MCF 10A (cell line): ENCODE data around the gene OBP2A. TPM values are rescaled to one million over a fixed set of nuclear protein-coding genes. Genes with fewer than 3 reads are reported as not detected.

Source experiments
- BruUV-seq: library from RNA; stranded (reverse); fragments of 400-500 nt; replicated peaks from 2 replicates; lab custom pipeline; 2021; lab: Mats Ljungman, UMichigan
- CTCF ChIA-PET: fragments of 300-600 bp; sonication (Branson Sonifier 250); formaldehyde crosslinking; extraction: SDS; loops from one replicate; lab custom pipeline; 2021; ENCODE audit warnings: antibody characterized with exemption, inconsistent platforms; lab: Yijun Ruan, JAX
- POLR2A ChIA-PET: fragments of 300-600, 350-650 bp; sonication (Branson Sonifier 250); formaldehyde crosslinking; extraction: SDS; loops from one replicate; lab custom pipeline; 2020; ENCODE audit warnings: antibody characterized with exemption, inconsistent platforms; lab: Yijun Ruan, JAX
- DNase-seq: peaks from one replicate; pipeline ENCODE4 v3.0.0-alpha.2; 2018; ENCODE audit not compliant: unreplicated experiment
- H3K27ac Mint-ChIP-seq: one replicate; pipeline ENCODE4 v1.8.0; 2022; ENCODE audit warnings: mild to moderate bottlenecking, low read depth, mixed read lengths; ENCODE audit not compliant: unreplicated experiment
- H3K27me3 Mint-ChIP-seq: one replicate; pipeline ENCODE4 v1.8.0; 2022; ENCODE audit warnings: mixed read lengths; ENCODE audit not compliant: insufficient read depth, unreplicated experiment
- H3K36me3 Mint-ChIP-seq: one replicate; pipeline ENCODE4 v1.8.0; 2022; ENCODE audit warnings: mild to moderate bottlenecking, moderate library complexity, mixed read lengths; ENCODE audit not compliant: insufficient read depth, unreplicated experiment
- H3K4me1 Mint-ChIP-seq: one replicate; pipeline ENCODE4 v1.8.0; 2022; ENCODE audit warnings: mixed read lengths; ENCODE audit not compliant: insufficient read depth, unreplicated experiment
- H3K4me3 Mint-ChIP-seq: one replicate; pipeline ENCODE4 v1.8.0; 2022; ENCODE audit warnings: mild to moderate bottlenecking, moderate library complexity, mixed read lengths; ENCODE audit not compliant: unreplicated experiment
- H3K9me3 Mint-ChIP-seq: one replicate; pipeline ENCODE4 v1.8.0; 2022; ENCODE audit warnings: mixed read lengths; ENCODE audit not compliant: unreplicated experiment
- intact Hi-C: fragments of 100-400 bp; cut with micrococcal nuclease; formaldehyde crosslinking; loops from 2 replicates; pipeline ENCODE4 v1.14.1; 2022
- total RNA-seq: library from RNA; stranded (reverse); gene quantifications from 2 replicates; pipeline ENCODE4 v1.2.3, GENCODE V29; 2022
- TF ChIP-seq, protein P1 (sequence below): fragments of 200-600 bp; IDR thresholded peaks from one replicate; pipeline ENCODE4 v1.8.0; 2022; ENCODE audit warnings: antibody characterized with exemption, mild to moderate bottlenecking; ENCODE audit not compliant: unreplicated experiment

The OBP2A gene
- total RNA-seq, 1 experiment from 2014 or later: not detected

- no peak for DNase-seq
- Mint-ChIP-seq H3K4me1 (no peaks in the 10 kb centered on the region), H3K27me3 (peaks cover 61% of the 10 kb centered on the region), H3K36me3 (no peaks in the 10 kb centered on the region), H3K27ac (no peak overlapping the region), H3K4me3 (no peak overlapping the region), H3K9me3 (no peaks in the 10 kb centered on the region)
- TF ChIP-seq, protein P1, sequence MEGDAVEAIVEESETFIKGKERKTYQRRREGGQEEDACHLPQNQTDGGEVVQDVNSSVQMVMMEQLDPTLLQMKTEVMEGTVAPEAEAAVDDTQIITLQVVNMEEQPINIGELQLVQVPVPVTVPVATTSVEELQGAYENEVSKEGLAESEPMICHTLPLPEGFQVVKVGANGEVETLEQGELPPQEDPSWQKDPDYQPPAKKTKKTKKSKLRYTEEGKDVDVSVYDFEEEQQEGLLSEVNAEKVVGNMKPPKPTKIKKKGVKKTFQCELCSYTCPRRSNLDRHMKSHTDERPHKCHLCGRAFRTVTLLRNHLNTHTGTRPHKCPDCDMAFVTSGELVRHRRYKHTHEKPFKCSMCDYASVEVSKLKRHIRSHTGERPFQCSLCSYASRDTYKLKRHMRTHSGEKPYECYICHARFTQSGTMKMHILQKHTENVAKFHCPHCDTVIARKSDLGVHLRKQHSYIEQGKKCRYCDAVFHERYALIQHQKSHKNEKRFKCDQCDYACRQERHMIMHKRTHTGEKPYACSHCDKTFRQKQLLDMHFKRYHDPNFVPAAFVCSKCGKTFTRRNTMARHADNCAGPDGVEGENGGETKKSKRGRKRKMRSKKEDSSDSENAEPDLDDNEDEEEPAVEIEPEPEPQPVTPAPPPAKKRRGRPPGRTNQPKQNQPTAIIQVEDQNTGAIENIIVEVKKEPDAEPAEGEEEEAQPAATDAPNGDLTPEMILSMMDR: no peak
- ChIA-PET POLR2A (no interaction called here), CTCF (no interaction called here)
- intact Hi-C loops: no loop called here
- BruUV-seq: no TSS peak
Observed at GRCh38 chr9:135565636-135566035, 19.7 kb downstream of the OBP2A start.

DNA sequence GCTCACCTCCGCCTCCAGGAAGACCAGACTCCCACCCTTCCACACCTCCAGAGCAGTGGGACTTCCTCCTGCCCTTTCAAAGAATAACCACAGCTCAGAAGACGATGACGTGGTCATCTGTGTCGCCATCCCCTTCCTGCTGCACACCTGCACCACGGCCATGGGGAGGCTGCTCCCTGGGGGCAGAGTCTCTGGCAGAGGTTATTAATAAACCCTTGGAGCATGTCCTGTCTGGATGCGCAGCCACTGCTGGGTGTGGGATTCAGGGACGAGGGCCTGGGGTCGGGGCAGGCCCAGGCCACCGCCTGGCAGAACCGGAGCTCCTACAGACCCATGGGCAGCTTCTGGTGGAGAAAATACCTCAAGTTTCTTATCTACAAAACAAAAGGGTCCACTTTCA is 20.6 kb downstream of the OBP2A start:
- H3K9me3 Mint-ChIP-seq: no peaks in the 10 kb centered on the region
- no peaks in the 10 kb centered on the region for H3K36me3 Mint-ChIP-seq
- DNase-seq: peak; percentile 13
- TF ChIP-seq, protein P1: no peak
- ChIA-PET CTCF (interaction anchor here (0.6 to 0.7 kb wide), 3 partner anchors 12 to 757 kb away, joined by 3 to 4 read pairs (median 3); no protein-coding TSS in a partner anchor), POLR2A (no interaction called here)
- no peak overlapping the region for H3K4me3 Mint-ChIP-seq
- peaks cover 56% of the 10 kb centered on the region for H3K27me3 Mint-ChIP-seq
- no peak overlapping the region for H3K27ac Mint-ChIP-seq
- intact Hi-C loops: no loop called here
- no TSS peak for BruUV-seq
- no peaks in the 10 kb centered on the region for H3K4me1 Mint-ChIP-seq

DNA sequence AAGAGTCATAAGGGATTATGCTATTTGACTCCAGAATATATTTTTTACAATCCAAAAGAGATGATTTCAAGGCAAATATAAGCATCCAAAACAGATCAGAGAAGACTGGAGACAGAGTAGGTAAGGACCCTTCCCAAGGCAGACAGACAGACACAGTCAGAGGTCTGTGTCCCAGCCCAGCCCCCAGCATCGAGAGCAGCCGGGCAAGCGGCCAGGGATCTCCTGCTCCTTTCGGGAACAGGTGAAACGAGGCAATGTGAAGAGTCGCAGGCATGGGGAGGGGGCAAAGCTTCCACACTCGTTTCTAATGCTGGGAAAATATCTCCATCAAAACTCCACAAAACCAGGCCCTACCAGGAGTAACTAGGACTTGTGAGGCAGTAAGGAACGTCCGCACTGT is 21.4 kb downstream of the OBP2A start:
- Mint-ChIP-seq H3K27me3 (peaks cover 56% of the 10 kb centered on the region), H3K27ac (no peak overlapping the region), H3K4me3 (no peak overlapping the region), H3K4me1 (no peaks in the 10 kb centered on the region), H3K9me3 (no peaks in the 10 kb centered on the region), H3K36me3 (no peaks in the 10 kb centered on the region)
- CTCF ChIA-PET: interaction anchor here (0.5 to 0.6 kb wide), 3 partner anchors 64 to 1314 kb away, joined by 3 read pairs; no protein-coding TSS in a partner anchor
- TF ChIP-seq, protein P1: no peak
- POLR2A ChIA-PET: no interaction called here
- BruUV-seq: no TSS peak
- intact Hi-C loops: no loop called here
- DNase-seq: no peak

DNA sequence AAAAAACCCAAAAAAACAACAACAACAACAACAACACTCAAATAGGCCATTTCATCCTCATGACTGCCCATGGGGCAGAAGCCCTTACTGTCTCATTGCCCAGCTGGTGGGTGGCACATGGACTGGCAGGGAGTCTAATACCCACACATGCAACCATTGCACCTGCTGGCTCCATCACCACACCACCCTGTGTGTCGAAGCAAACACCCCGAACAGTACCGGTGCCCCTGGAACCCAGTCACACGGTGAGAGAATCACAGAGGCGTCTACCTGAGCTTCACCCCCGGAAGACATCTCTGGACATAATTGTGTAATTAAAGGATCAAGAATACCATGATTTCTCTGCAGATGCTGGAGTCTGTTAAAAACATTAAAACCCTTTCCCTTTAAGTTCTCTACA is 22.1 kb downstream of the OBP2A start:
- Mint-ChIP-seq H3K27me3 (peaks cover 56% of the 10 kb centered on the region), H3K9me3 (no peaks in the 10 kb centered on the region), H3K27ac (no peak overlapping the region), H3K4me3 (no peak overlapping the region), H3K4me1 (no peaks in the 10 kb centered on the region), H3K36me3 (no peaks in the 10 kb centered on the region)
- intact Hi-C loops: no loop called here
- ChIA-PET CTCF (interaction anchor here (0.6 kb wide), 1 partner anchor 53 kb away, joined by 3 read pairs; no protein-coding TSS in a partner anchor), POLR2A (no interaction called here)
- TF ChIP-seq, protein P1: no peak
- no peak for DNase-seq
- BruUV-seq: no TSS peak
